IMR-90 (cell line): Measurements from ENCODE around the gene KLK10. TPM values are rescaled to one million over a fixed set of nuclear protein-coding genes. Genes with fewer than 3 reads are reported as not detected.

Source experiments
- ATAC-seq: fragments of 200-7000 bp; cut with Tn5 transposase; 2 replicates; pipeline ENCODE4 v1.9.1; 2020; ENCODE audit warnings: low read depth, mild to moderate bottlenecking, moderate library complexity
- BruUV-seq: library from RNA; stranded (reverse); fragments of 400-500 nt; replicated peaks from 2 replicates; lab custom pipeline; 2021; lab: Mats Ljungman, UMichigan
- CTCF ChIA-PET: fragments of 300-600 bp; formaldehyde crosslinking; extraction: SDS; loops from one replicate; lab custom pipeline; 2021; ENCODE audit warnings: antibody characterized with exemption; lab: Yijun Ruan, JAX
- POLR2A ChIA-PET: fragments of 300-600 bp; sonication (Branson Sonifier 250); formaldehyde crosslinking; loops from one replicate; lab custom pipeline; 2022; ENCODE audit warnings: antibody characterized with exemption; ENCODE audit not compliant: unreplicated experiment; lab: Charles Lee
- DNase-seq: peaks from one replicate; pipeline ENCODE4 v3.0.0; 2013
- H2AFZ ChIP-seq: replicated peaks from 2 replicates; pipeline ENCODE3; 2013; ENCODE audit warnings: low read length, mild to moderate bottlenecking; ENCODE audit not compliant: poor library complexity
- H2AK5ac ChIP-seq: 2 replicates; pipeline ENCODE4 v1.6.1; 2013; ENCODE audit warnings: low read depth, low read length, inconsistent platforms
- H2AK9ac ChIP-seq: replicated peaks from 2 replicates; pipeline ENCODE3; 2013; ENCODE audit warnings: mild to moderate bottlenecking, low read depth, low read length, moderate library complexity; ENCODE audit not compliant: poor library complexity
- H2BK120ac ChIP-seq: 2 replicates; pipeline ENCODE4 v1.6.1; 2013; ENCODE audit warnings: low read depth, low read length, inconsistent platforms
- H2BK15ac ChIP-seq: 3 replicates; pipeline ENCODE4 v1.6.1; 2013; ENCODE audit warnings: low read depth, low read length, inconsistent platforms
- H2BK20ac ChIP-seq: 2 replicates; pipeline ENCODE4 v1.6.1; 2013; ENCODE audit warnings: low read depth, mild to moderate bottlenecking, inconsistent platforms, low read length, moderate library complexity
- H2BK5ac ChIP-seq: 2 replicates; pipeline ENCODE4 v1.6.1; 2013; ENCODE audit warnings: mild to moderate bottlenecking, low read depth, low read length, inconsistent platforms; ENCODE audit not compliant: poor library complexity, severe bottlenecking
- H3K14ac ChIP-seq: replicated peaks from 2 replicates; pipeline ENCODE4 v1.6.1; 2013; ENCODE audit warnings: low read depth, low read length, inconsistent platforms
- H3K18ac ChIP-seq: 2 replicates; pipeline ENCODE4 v1.6.1; 2013; ENCODE audit warnings: low read depth, low read length, control low read depth
- H3K23ac ChIP-seq: 2 replicates; pipeline ENCODE4 v1.6.1; 2013; ENCODE audit warnings: low read depth, low read length, inconsistent platforms
- H3K27ac ChIP-seq: 2 replicates; pipeline ENCODE4 v1.5.1; 2013; ENCODE audit warnings: mild to moderate bottlenecking, control low read depth, low read length; ENCODE audit not compliant: insufficient read depth
- H3K27me3 ChIP-seq: 2 replicates; pipeline ENCODE4 v1.6.1; 2013; ENCODE audit warnings: low read length; ENCODE audit not compliant: control insufficient read depth, insufficient read depth
- H3K36me3 ChIP-seq: 2 replicates; pipeline ENCODE4 v1.6.1; 2013; ENCODE audit warnings: low read length, mixed read lengths; ENCODE audit not compliant: control insufficient read depth, insufficient read depth
- H3K4ac ChIP-seq: 2 replicates; pipeline ENCODE4 v1.6.1; 2013; ENCODE audit warnings: low read depth, low read length, inconsistent platforms
- H3K4me1 ChIP-seq: 2 replicates; pipeline ENCODE4 v1.6.1; 2013; ENCODE audit warnings: low read length, mixed read lengths; ENCODE audit not compliant: control insufficient read depth, insufficient read depth
- H3K4me2 ChIP-seq: 2 replicates; pipeline ENCODE4 v1.6.1; 2013; ENCODE audit warnings: low read depth, mild to moderate bottlenecking, control low read depth, low read length, moderate library complexity
- H3K4me3 ChIP-seq: 2 replicates; pipeline ENCODE4 v1.5.1; 2013; ENCODE audit warnings: low read depth, mild to moderate bottlenecking, control low read depth, low read length, moderate library complexity; ENCODE audit not compliant: insufficient read depth
- H3K56ac ChIP-seq: 2 replicates; pipeline ENCODE4 v1.6.1; 2013; ENCODE audit warnings: low read length, inconsistent platforms; ENCODE audit not compliant: insufficient read depth; ENCODE audit errors: extremely low read depth
- H3K79me1 ChIP-seq, 2 experiments: 2 replicates each; pipeline ENCODE4 v1.6.1; 2013; ENCODE audit warnings: low read length in 2 of 2, inconsistent platforms in 1 of 2, low read depth in 1 of 2
- H3K9ac ChIP-seq: 2 replicates; pipeline ENCODE4 v1.6.1; 2013; ENCODE audit warnings: low read depth, low read length, control low read depth
- H3K9me1 ChIP-seq: 2 replicates; pipeline ENCODE4 v1.6.1; 2013; ENCODE audit warnings: low read length, inconsistent platforms; ENCODE audit not compliant: insufficient read depth
- H3K9me3 ChIP-seq: 2 replicates; pipeline ENCODE4 v1.6.1; 2013; ENCODE audit warnings: low read length; ENCODE audit not compliant: control insufficient read depth, insufficient read depth
- H4K20me1 ChIP-seq: 2 replicates; pipeline ENCODE4 v1.6.1; 2013; ENCODE audit warnings: low read length, inconsistent platforms; ENCODE audit not compliant: insufficient read depth
- H4K5ac ChIP-seq: 2 replicates; pipeline ENCODE4 v1.6.1; 2013; ENCODE audit warnings: mild to moderate bottlenecking, low read depth, low read length, control low read depth
- H4K8ac ChIP-seq, 2 experiments: 2 replicates each; pipeline ENCODE4 v1.6.1; 2013; ENCODE audit warnings: low read depth in 2 of 2, low read length in 2 of 2, control low read depth in 1 of 2, inconsistent platforms in 1 of 2
- H4K91ac ChIP-seq: 2 replicates; pipeline ENCODE4 v1.6.1; 2013; ENCODE audit warnings: low read depth, low read length, inconsistent platforms; ENCODE audit not compliant: insufficient read depth
- BHLHE40 ChIP-seq: fragments of 150-350 bp; IDR thresholded peaks from 2 replicates; pipeline ENCODE4 v1.6.1; 2016; ENCODE audit warnings: mild to moderate bottlenecking, low read depth, low read length
- CEBPB ChIP-seq: IDR thresholded peaks from 2 replicates; pipeline ENCODE4 v1.6.1; 2012; ENCODE audit warnings: low read depth, low read length, improper control_type of control experiment
- CHD1 ChIP-seq: IDR thresholded peaks from 2 replicates; pipeline ENCODE4 v1.6.1; 2012; ENCODE audit warnings: low read depth, low read length, improper control_type of control experiment
- CTCF ChIP-seq: conservative IDR thresholded peaks from 2 replicates; pipeline ENCODE4 v1.5.1; 2012; ENCODE audit warnings: mild to moderate bottlenecking, low read depth, low read length, improper control_type of control experiment
- ELK1 ChIP-seq: fragments of 150-350 bp; IDR thresholded peaks from 2 replicates; pipeline ENCODE4 v1.6.1; 2016; ENCODE audit warnings: low read depth, mild to moderate bottlenecking, low read length, moderate library complexity, borderline replicate concordance
- FOS ChIP-seq: fragments of 150-350 bp; IDR thresholded peaks from 2 replicates; pipeline ENCODE4 v1.6.1; 2016; ENCODE audit warnings: low read depth, low read length
- MAFK ChIP-seq: IDR thresholded peaks from 2 replicates; pipeline ENCODE4 v1.6.1; 2012; ENCODE audit warnings: low read depth, low read length, improper control_type of control experiment
- MAZ ChIP-seq: IDR thresholded peaks from 2 replicates; pipeline ENCODE4 v1.6.1; 2012; ENCODE audit warnings: low read depth, mild to moderate bottlenecking, low read length, improper control_type of control experiment, moderate library complexity, borderline replicate concordance
- MXI1 ChIP-seq: IDR thresholded peaks from 2 replicates; pipeline ENCODE4 v1.6.1; 2012; ENCODE audit warnings: low read depth, mild to moderate bottlenecking, low read length, moderate library complexity, borderline replicate concordance
- NFE2L2 ChIP-seq: fragments of 150-350 bp; IDR thresholded peaks from 2 replicates; pipeline ENCODE4 v1.6.1; 2016; ENCODE audit warnings: low read depth, mild to moderate bottlenecking, low read length
- RAD21 ChIP-seq: IDR thresholded peaks from 2 replicates; pipeline ENCODE4 v1.6.1; 2012; ENCODE audit warnings: low read length, improper control_type of control experiment
- RCOR1 ChIP-seq: IDR thresholded peaks from 2 replicates; pipeline ENCODE4 v1.6.1; 2012; ENCODE audit warnings: mild to moderate bottlenecking, low read length, improper control_type of control experiment; ENCODE audit not compliant: insufficient replicate concordance
- RFX5 ChIP-seq: IDR thresholded peaks from 2 replicates; pipeline ENCODE4 v1.8.0; 2012; ENCODE audit warnings: low read depth, mild to moderate bottlenecking, low read length, moderate library complexity
- SMC3 ChIP-seq: fragments of 150-350 bp; IDR thresholded peaks from 2 replicates; pipeline ENCODE4 v1.6.1; 2016; ENCODE audit warnings: low read depth, mild to moderate bottlenecking, antibody characterized with exemption, low read length, moderate library complexity
- USF2 ChIP-seq: fragments of 150-350 bp; IDR thresholded peaks from 2 replicates; pipeline ENCODE4 v1.6.1; 2017; ENCODE audit warnings: mild to moderate bottlenecking, antibody characterized with exemption, low read length, low read depth
- WGBS, 2 experiments: methylation state at CpG; one replicate each; pipeline versions ENCODE4 v1.1.5 to v1.1.7; 2013; ENCODE audit warnings: missing lambda C conversion rate in 2 of 2; ENCODE audit not compliant: insufficient read length in 1 of 2; ENCODE audit errors: extremely low coverage in 2 of 2; 5-methylcytosine and 5-hydroxymethylcytosine counted together
- dilution Hi-C: fragments of 300-500 bp; cut with HindIII; formaldehyde crosslinking; loops from one replicate; pipeline ENCODE4 v1.14.3; 2018; ENCODE audit warnings: low sequenced_read_pairs; ENCODE audit not compliant: unreplicated experiment
- in situ Hi-C: fragments of 300-500 bp; cut with MboI; formaldehyde crosslinking; loops from 3 replicates; pipeline ENCODE4 v1.14.3; 2019; ENCODE audit warnings: low sequenced_read_pairs, inconsistent platforms, mixed read lengths
- intact Hi-C: fragments of 100-400 bp; cut with micrococcal nuclease; formaldehyde crosslinking; loops from 2 replicates; pipeline ENCODE4 v1.10.0; 2022
- polyA plus RNA-seq, 3 experiments: library from polyadenylated mRNA; depleted of rRNA; stranded (reverse); fragments of >200 nt; gene quantifications; 2 replicates each; pipeline ENCODE4 v1.2.3, GENCODE V29; 2012; ENCODE audit warnings: low replicate concordance in 1 of 3
- total RNA-seq: library from RNA; depleted of rRNA; stranded (reverse); fragments of >200 nt; gene quantifications from 2 replicates; pipeline ENCODE4 v1.2.3, GENCODE V29; 2012

Gene KLK10
- total and polyA plus RNA-seq, 2 of the 4 experiments (the other 2 are of a cell fraction) = not detected

DNA sequence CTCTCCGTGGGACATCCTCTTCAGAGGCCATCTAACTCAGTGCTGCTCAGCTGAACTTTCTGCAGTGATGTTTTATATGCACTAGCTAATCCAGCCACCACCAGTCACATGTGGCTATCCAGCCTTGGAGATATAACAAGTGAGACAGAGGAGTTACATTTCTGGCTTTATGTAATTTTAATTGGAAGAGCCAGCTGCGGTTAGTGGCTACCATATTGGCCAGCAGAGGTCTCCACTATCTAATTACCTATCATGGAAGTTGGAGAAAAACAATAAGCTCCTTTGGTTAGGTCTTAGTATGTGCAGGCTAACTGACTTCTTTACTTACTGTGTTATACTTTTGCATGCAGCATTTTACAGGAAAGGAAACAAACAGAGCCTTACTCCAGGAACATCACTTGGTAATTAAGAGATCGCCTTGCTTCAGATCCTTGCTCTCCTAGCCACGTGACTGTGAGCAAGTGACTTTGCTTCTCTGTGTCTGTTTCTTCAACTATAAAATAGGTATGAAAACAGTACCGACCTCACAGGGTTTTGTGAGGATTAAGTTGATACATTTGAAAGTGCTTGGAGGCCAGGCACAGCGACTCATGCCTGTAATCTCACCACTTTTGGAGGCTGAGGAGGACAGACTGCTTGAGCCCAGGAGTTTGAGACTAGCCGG lies 1.6 kb upstream of the KLK10 start:
- no peak overlapping the region for H3K9ac ChIP-seq
- no peak overlapping the region for H4K91ac ChIP-seq
- no peak overlapping the region for H3K56ac ChIP-seq
- H3K14ac ChIP-seq = no peak overlapping the region
- no peak overlapping the region for H3K4me3 ChIP-seq
- H2BK15ac ChIP-seq = no peak overlapping the region
- dilution Hi-C loops (no loop called here), in situ Hi-C loops (no loop called here), intact Hi-C loops (loop anchor here (1.0 kb wide), 2 partner anchors 73 to 148 kb away; no protein-coding TSS in a partner anchor)
- peak overlapping the region; percentile 46; the same call in 1 of the 2 replicates for H3K4me2 ChIP-seq
- no peak overlapping the region for H2BK20ac ChIP-seq
- no peaks in the 10 kb centered on the region for H3K9me1 ChIP-seq
- H3K23ac ChIP-seq = no peak overlapping the region
- no peak overlapping the region for H2AK5ac ChIP-seq
- H2BK5ac ChIP-seq = no peak overlapping the region
- H3K9me3 ChIP-seq = no peaks in the 10 kb centered on the region
- H3K4me1 ChIP-seq = no peaks in the 10 kb centered on the region
- POLR2A ChIA-PET = no interaction called here
- WGBS, 2 experiments = no CpG with 5 or more reads among the region's 7 CpGs
- no peak overlapping the region for H4K8ac ChIP-seq
- H3K18ac ChIP-seq = no peak overlapping the region
- ATAC-seq = peak; percentile 76
- peaks cover 19% of the 10 kb centered on the region for H3K27me3 ChIP-seq
- no peak overlapping the region for H2BK120ac ChIP-seq
- H4K20me1 ChIP-seq = no peaks in the 10 kb centered on the region
- H3K27ac ChIP-seq = no peak overlapping the region
- H2AK9ac ChIP-seq = no peak overlapping the region
- no peak overlapping the region for H4K5ac ChIP-seq
- H3K4ac ChIP-seq = no peak overlapping the region
- no peaks in the 10 kb centered on the region for H3K36me3 ChIP-seq
- no peaks in the 10 kb centered on the region for H3K79me1 ChIP-seq
- peak; percentile 51 for DNase-seq
- CTCF ChIA-PET = interaction anchor here (0.6 to 1.4 kb wide), 6 partner anchors 8 to 481 kb away, joined by 3 to 5 read pairs (median 3); no protein-coding TSS in a partner anchor
- no TSS peak for BruUV-seq
- no peak overlapping the region for H2AFZ ChIP-seq
- TF ChIP-seq CEBPB = no peak
- peak; percentile 62 for TF ChIP-seq SMC3
- no peak for TF ChIP-seq FOS
- TF ChIP-seq RAD21 = peak; percentile 50
- TF ChIP-seq CTCF = peak; percentile 63
- TF ChIP-seq RCOR1 = no peak
- no peak for TF ChIP-seq MAFK
- TF ChIP-seq USF2 = no peak; the same call in 1 of the 2 replicates
- TF ChIP-seq ELK1 = no peak
- TF ChIP-seq RFX5 = no peak
- TF ChIP-seq MAZ = no peak
- no peak for TF ChIP-seq CHD1
- TF ChIP-seq NFE2L2 = no peak
- no peak for TF ChIP-seq BHLHE40
- no peak for TF ChIP-seq MXI1
